ENCODE data around the gene ZKSCAN8. TPM values are rescaled to one million over a fixed set of nuclear protein-coding genes. Genes with fewer than 3 reads are reported as not detected.
"Not testable (repeated sequence)": the region's sequence is repeated elsewhere in the genome, so short reads cannot be mapped to it uniquely, and the experiment has no call there.

ZKSCAN8 gene
- total RNA-seq (ENCODE audit: unreplicated experiment) = 29.5 TPM
- long read RNA-seq, full-length matches to known transcripts = 1 of 1 reads
- long read RNA-seq, partial matches to known transcripts = 0 of 1 reads
- long read RNA-seq, other reads (novel, unspliced or antisense) = 0 of 1 reads

- no peak for TF ChIP-seq CTCF (IDR thresholded peaks at IDR 0.05; ENCODE audit: unreplicated experiment)
- Mint-ChIP-seq H3K27ac (ENCODE audit: unreplicated experiment) (peak within 1 kb of the TSS; percentile 75), H3K9me3 (ENCODE audit: unreplicated experiment) (no peaks in the 10 kb centered on the region), H3K27me3 (ENCODE audit: unreplicated experiment) (peaks cover 2% of the 10 kb centered on the region), H3K36me3 (ENCODE audit: low read depth, unreplicated experiment) (no peaks in the 10 kb centered on the region), H3K4me1 (ENCODE audit: unreplicated experiment) (peaks cover 17% of the 10 kb centered on the region), H3K4me3 (ENCODE audit: unreplicated experiment) (peak within 1 kb of the TSS; percentile 96)
- peak; percentile 57 for DNase-seq (ENCODE audit: low spot score)
These were observed at the start of gene ZKSCAN8 for GRCh38 chr6:28141500-28142329. Gene ZKSCAN8 (plus strand): TSS chr6:28141883. CDS start chr6:28148408, 6,525 bp downstream.

GRCh38 chr6:28102222-28102621 lies 39.5 kb upstream of the ZKSCAN8 start:
- not testable (repeated sequence) for H3K4me1 Mint-ChIP-seq (ENCODE audit: unreplicated experiment); H3K9me3 Mint-ChIP-seq (ENCODE audit: unreplicated experiment); H3K4me3 Mint-ChIP-seq (ENCODE audit: unreplicated experiment); DNase-seq (ENCODE audit: low spot score); H3K27me3 Mint-ChIP-seq (ENCODE audit: unreplicated experiment); H3K27ac Mint-ChIP-seq (ENCODE audit: unreplicated experiment); H3K36me3 Mint-ChIP-seq (ENCODE audit: low read depth, unreplicated experiment)

- DNase-seq (ENCODE audit: low spot score); H3K27ac Mint-ChIP-seq (ENCODE audit: unreplicated experiment); H3K4me1 Mint-ChIP-seq (ENCODE audit: unreplicated experiment); H3K36me3 Mint-ChIP-seq (ENCODE audit: low read depth, unreplicated experiment); H3K9me3 Mint-ChIP-seq (ENCODE audit: unreplicated experiment); H3K27me3 Mint-ChIP-seq (ENCODE audit: unreplicated experiment); H3K4me3 Mint-ChIP-seq (ENCODE audit: unreplicated experiment): not testable (repeated sequence)
These were observed 39.0 kb upstream of the ZKSCAN8 start for GRCh38 chr6:28102699-28103098.

- peaks cover 2% of the 10 kb centered on the region for H3K4me1 Mint-ChIP-seq (ENCODE audit: unreplicated experiment)
- peak; percentile 39 for TF ChIP-seq CTCF (IDR thresholded peaks at IDR 0.05; ENCODE audit: unreplicated experiment)
- peaks cover 10% of the 10 kb centered on the region for H3K27me3 Mint-ChIP-seq (ENCODE audit: unreplicated experiment)
- H3K36me3 Mint-ChIP-seq (ENCODE audit: low read depth, unreplicated experiment) = no peaks in the 10 kb centered on the region
- H3K27ac Mint-ChIP-seq (ENCODE audit: unreplicated experiment) = peak overlapping the region; percentile 64
- H3K4me3 Mint-ChIP-seq (ENCODE audit: unreplicated experiment) = peak overlapping the region; percentile 96
- DNase-seq (ENCODE audit: low spot score) = peak; percentile 58
- H3K9me3 Mint-ChIP-seq (ENCODE audit: unreplicated experiment) = no peaks in the 10 kb centered on the region
These were observed 37.1 kb upstream of the ZKSCAN8 start for GRCh38 chr6:28104392-28105244.

GRCh38 chr6:28105245-28105639 lies 36.4 kb upstream of the ZKSCAN8 start:
- no peak for TF ChIP-seq CTCF (IDR thresholded peaks at IDR 0.05; ENCODE audit: unreplicated experiment)
- Mint-ChIP-seq H3K27me3 (ENCODE audit: unreplicated experiment) (peaks cover 9% of the 10 kb centered on the region), H3K36me3 (ENCODE audit: low read depth, unreplicated experiment) (no peaks in the 10 kb centered on the region), H3K4me1 (ENCODE audit: unreplicated experiment) (peaks cover 2% of the 10 kb centered on the region), H3K9me3 (ENCODE audit: unreplicated experiment) (no peaks in the 10 kb centered on the region), H3K4me3 (ENCODE audit: unreplicated experiment) (peak overlapping the region; percentile 96), H3K27ac (ENCODE audit: unreplicated experiment) (no peak overlapping the region)
- DNase-seq (ENCODE audit: low spot score) = no peak
